NB4 (cell line): ENCODE data around the gene SLC6A19.

Source experiments
- DNase-seq: peaks from one replicate; pipeline ENCODE4 v3.0.0; 2010; ENCODE audit warnings: low read depth
- H3K4me3 ChIP-seq: one replicate; pipeline ENCODE4 v1.5.1; 2011; ENCODE audit warnings: mild to moderate bottlenecking, low read depth, low read length, moderate library complexity
- CTCF ChIP-seq: IDR thresholded peaks from one replicate; pipeline ENCODE4 v1.5.1; 2012; ENCODE audit warnings: low read depth, low read length
- MAX ChIP-seq: IDR thresholded peaks from 2 replicates; pipeline ENCODE4 v1.6.1; 2011; ENCODE audit warnings: low read depth, low read length
- MYC ChIP-seq: IDR thresholded peaks from 2 replicates; pipeline ENCODE4 v1.6.1; 2011; ENCODE audit warnings: low read depth, low read length
- POLR2A ChIP-seq: IDR thresholded peaks from 2 replicates; pipeline ENCODE4 v1.6.1; 2011; ENCODE audit warnings: mild to moderate bottlenecking; ENCODE audit not compliant: insufficient read length; ENCODE audit errors: extremely low read depth

Gene SLC6A19

GRCh38 chr5:1217596-1218206 lies 16.3 kb downstream of the SLC6A19 start:
- no peak for TF ChIP-seq MYC
- TF ChIP-seq MAX = 0 out of 2 replicates have a peak, but pooled peaks have one; percentile 6
- no peak for TF ChIP-seq POLR2A
- no peak for TF ChIP-seq CTCF
- DNase-seq = peak; percentile 26
- no peak overlapping the region for H3K4me3 ChIP-seq

GRCh38 chr5:1218351-1219080 lies 17.1 kb downstream of the SLC6A19 start:
- no peak overlapping the region for H3K4me3 ChIP-seq
- DNase-seq = no peak
- no peak for TF ChIP-seq MAX
- no peak for TF ChIP-seq CTCF
- TF ChIP-seq MYC = no peak
- TF ChIP-seq POLR2A = no peak

DNA sequence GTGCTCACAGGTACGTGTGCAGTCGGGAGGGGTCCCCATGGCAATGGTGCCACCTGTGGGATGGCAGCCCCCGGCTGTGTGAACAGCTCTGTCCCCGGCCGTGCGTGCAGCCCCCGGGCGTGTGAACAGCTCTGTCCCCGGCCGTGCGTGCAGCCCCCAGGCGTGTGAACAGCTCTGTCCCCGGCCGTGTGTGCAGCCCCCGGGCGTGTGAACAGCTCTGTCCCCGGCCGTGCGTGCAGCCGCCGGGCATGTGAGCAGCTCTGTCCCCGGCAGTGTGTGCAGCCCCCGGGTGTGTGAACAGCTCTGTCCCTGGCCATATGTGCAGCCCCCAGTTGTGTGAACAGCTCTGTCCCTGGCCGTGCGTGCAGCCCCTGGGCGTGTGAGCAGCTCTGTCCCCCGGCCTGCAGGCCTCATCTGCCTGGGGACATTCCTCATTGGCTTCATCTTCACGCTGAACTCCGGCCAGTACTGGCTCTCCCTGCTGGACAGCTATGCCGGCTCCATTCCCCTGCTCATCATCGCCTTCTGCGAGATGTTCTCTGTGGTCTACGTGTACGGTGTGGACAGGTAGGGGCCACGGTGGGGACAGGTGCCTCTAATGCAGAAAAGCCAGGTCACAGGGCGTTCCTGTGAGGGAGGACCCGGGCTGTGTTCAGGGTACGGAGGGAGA lies 17.8 kb downstream of the SLC6A19 start:
- TF ChIP-seq POLR2A = no peak
- no peak for TF ChIP-seq MAX
- TF ChIP-seq MYC = no peak
- no peak for TF ChIP-seq CTCF
- no peak for DNase-seq

DNA sequence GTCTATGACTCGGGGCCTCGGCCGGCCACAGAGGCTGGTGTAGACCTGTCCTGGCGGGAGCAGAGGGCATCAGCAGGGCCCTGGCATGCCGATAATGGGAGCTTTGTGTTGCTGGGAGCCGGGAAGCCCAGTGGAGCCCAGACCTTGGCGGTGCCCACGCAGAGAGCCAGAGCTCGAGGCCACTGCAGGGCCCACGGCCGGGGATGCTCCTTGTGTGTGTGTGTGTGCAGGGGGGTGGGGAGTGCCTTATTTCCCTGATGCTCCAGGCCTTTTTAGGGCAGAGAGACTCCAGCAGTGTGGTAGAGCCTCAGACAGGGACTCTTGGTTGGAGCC lies 18.3 kb downstream of the SLC6A19 start:
- H3K4me3 ChIP-seq = no peak overlapping the region
- no peak for TF ChIP-seq CTCF
- TF ChIP-seq POLR2A = no peak
- TF ChIP-seq MYC = no peak
- no peak for TF ChIP-seq MAX
- no peak for DNase-seq

More for the DNA sequence above, 17.8 kb downstream of the SLC6A19 start:
- H3K4me3 ChIP-seq = no peak overlapping the region

- DNase-seq = no peak
- TF ChIP-seq MYC (no peak), CTCF (no peak), POLR2A (no peak), MAX (no peak)
These were observed 19.0 kb downstream of the SLC6A19 start for GRCh38 chr5:1220351-1220750.

More at GRCh38 chr5:1220351-1220750, 19.0 kb downstream of the SLC6A19 start:
- H3K4me3 ChIP-seq = no peak overlapping the region
